ENCODE results near the gene FRMD3.
A peak's percentile ranks its signal among the peaks of the same experiment; 100 is the strongest.
"Not testable (repeated sequence)": the region's sequence is repeated elsewhere in the genome, so short reads cannot be mapped to it uniquely, and the experiment has no call there.

The FRMD3 gene

GRCh38 chr9:83384214-83384613 is 154.0 kb downstream of the FRMD3 start:
- peak; percentile 74 for DNase-seq

DNA sequence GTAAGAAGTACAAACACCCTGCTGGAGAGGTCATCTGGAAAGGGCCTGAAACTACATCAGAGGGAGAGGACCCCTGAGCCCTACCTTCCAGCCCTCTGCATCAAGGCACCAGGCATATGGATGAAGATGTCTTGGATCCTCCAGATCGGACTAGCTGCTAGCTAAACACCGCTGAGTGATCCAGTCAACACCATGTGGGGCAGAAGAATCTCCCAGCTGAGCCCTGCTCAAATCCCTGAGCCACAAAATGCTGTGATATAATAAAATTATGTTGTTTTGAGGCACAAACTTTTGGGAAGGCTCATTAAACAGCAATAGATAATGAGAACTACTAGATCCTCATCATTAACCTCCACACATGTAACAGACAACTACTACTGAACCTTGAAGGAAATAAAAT is 155.2 kb downstream of the FRMD3 start:
- no peak for DNase-seq

DNA sequence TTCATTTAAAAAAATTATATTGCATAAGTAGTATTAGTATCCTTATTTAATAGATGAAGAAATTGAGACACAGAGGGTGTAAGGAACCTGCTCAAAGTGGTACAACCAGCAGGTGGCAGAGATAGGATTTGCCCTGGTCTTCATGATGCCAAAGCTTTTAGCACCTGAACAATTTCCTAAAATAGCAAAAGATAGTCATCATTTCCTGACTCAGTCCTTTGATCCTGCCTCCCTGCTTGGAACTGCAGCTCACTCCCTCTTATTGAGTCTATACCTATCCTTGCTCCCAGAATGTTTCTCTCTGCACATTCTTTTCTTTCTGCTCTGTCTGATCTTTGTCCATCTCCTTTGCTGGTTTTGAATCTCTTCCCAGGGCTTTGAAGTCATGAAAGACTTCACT is 155.8 kb downstream of the FRMD3 start:
- no peak for DNase-seq

- peak; percentile 8 for DNase-seq
Measured at GRCh38 chr9:83379045-83379444, 159.2 kb downstream of the FRMD3 start.

- DNase-seq: no peak
Measured at GRCh38 chr9:83372957-83373356, 165.2 kb downstream of the FRMD3 start.

GRCh38 chr9:83367326-83367725 is 170.9 kb downstream of the FRMD3 start:
- DNase-seq: no peak

- DNase-seq: no peak
Measured at GRCh38 chr9:83362341-83362995, 175.7 kb downstream of the FRMD3 start.

- no peak for DNase-seq
Measured at GRCh38 chr9:83359039-83359438, 179.2 kb downstream of the FRMD3 start.

GRCh38 chr9:83358493-83358892 is 179.7 kb downstream of the FRMD3 start:
- not testable (repeated sequence) for DNase-seq

DNA sequence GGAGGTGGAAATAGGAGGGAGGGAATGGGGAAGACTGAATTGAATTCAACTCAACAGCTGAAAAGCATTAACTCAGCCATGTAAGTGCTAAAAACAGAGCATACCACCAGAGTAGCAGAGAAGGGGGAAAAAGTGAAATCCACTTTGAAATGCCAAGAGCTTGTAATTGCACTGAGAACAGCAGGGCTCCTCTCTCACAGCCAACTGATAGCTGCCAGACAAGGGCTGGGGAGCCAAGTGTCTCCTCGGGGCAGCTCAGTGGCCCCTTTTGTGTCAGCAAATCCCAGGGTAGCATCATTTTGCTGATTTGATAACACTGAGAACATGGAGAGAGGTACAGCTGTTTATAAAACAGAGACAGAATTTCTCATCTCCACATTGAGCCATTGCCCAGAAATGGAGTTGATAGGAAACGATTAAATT is 182.5 kb downstream of the FRMD3 start:
- no peak for DNase-seq

GRCh38 chr9:83355024-83355444 is 183.2 kb downstream of the FRMD3 start:
- DNase-seq: no peak

- no peak for DNase-seq
Measured at GRCh38 chr9:83349031-83349430, 189.2 kb downstream of the FRMD3 start.

DNA sequence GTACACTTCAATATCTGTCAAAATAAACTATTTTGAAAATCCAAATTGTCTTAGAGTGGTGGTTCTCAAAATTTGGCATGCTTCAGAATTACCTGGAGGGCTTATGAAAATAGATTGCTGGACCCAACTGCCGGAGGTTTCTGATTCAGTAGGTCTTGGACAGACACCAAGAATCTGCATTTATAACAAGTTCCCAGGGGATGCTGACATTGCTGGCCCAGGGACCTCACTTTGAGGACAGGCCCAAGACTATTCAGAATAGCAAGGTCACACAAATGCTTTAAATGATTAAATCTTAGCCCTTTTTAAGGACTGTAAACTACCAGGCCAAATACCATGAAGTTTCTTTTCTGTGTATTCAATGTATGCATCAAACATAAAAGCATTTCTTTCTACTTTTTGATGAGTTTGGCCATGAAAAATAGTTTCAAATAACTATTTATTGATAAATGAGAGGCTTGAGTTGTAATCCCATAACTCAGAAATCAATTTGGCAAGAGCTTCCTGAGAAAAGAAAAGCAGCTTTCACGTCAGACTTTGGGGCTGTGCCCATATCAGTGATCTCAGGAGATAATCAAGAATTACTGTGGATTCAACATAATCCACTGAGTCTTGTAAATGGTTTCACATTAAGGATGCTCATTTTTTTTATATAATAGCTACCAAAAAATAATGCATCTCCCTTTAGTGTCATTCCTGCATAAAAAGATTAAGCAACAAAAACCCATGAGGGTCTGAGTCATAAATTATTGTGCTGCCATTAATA is 191.4 kb downstream of the FRMD3 start:
- no peak for DNase-seq

- DNase-seq: no peak
Measured at GRCh38 chr9:83343366-83343999, 194.7 kb downstream of the FRMD3 start.

GRCh38 chr9:83342731-83343130 is 195.5 kb downstream of the FRMD3 start:
- DNase-seq: no peak

DNA sequence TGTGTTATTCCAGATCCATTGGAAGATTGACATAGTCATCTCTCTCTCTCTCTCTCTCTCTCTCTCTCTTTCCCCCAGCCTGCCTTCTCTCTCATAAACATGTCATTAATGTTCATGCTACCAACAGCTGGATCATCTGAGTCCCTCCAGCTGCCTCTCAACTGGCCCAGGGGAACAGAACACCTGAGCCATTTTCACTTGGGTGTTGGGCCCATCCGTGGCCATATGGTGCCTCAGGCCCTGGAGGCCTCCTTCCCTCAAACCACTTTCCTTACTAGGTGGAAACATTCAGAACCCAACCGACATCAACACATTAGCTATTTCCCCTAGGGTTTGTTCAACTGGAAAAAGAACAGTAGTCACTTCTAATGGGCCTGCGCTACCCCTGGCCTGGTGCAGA is 196.2 kb downstream of the FRMD3 start:
- DNase-seq: no peak

DNA sequence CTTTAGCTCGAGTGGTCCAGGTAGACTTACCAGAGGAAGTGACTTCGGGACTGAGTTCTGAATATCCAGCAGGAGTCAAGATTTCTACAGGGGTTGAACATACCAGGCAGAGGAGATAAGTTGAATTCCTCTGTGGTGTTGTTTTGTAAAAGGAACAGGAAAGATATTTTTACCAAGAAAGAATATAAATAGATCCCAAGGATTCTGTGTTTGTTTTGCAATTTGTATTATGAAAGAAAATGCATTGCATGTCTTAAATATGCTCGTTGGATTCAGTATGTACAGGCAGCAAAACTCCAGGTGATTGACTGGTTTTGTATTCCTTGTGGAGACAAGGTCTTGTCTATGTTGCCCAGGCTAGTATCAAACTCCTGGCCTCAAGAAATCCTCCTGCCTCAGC is 197.8 kb downstream of the FRMD3 start:
- DNase-seq: no peak

- no peak for DNase-seq
Measured at GRCh38 chr9:83339435-83339834, 198.8 kb downstream of the FRMD3 start.

DNA sequence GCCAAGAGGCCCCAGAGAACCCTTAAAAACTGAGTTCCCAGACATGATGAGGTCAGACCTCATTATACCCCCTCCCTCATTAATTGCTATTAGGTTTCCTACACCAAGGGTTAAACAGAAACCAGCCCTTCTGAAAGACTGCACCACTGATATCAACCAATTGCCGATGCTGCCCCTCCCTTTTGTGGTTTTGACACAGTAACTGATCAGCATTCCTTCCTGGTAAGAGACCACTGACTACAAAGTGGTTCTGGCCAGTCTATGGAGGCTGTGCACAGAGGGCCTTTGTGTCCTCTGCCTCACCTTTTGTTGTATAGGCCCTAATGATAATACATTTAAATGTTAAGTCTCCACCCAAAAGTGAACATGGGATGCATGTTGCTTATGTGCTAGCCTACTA is 201.5 kb downstream of the FRMD3 start:
- no peak for DNase-seq

GRCh38 chr9:83334320-83334719 is 203.9 kb downstream of the FRMD3 start:
- DNase-seq: peak; percentile 56

DNA sequence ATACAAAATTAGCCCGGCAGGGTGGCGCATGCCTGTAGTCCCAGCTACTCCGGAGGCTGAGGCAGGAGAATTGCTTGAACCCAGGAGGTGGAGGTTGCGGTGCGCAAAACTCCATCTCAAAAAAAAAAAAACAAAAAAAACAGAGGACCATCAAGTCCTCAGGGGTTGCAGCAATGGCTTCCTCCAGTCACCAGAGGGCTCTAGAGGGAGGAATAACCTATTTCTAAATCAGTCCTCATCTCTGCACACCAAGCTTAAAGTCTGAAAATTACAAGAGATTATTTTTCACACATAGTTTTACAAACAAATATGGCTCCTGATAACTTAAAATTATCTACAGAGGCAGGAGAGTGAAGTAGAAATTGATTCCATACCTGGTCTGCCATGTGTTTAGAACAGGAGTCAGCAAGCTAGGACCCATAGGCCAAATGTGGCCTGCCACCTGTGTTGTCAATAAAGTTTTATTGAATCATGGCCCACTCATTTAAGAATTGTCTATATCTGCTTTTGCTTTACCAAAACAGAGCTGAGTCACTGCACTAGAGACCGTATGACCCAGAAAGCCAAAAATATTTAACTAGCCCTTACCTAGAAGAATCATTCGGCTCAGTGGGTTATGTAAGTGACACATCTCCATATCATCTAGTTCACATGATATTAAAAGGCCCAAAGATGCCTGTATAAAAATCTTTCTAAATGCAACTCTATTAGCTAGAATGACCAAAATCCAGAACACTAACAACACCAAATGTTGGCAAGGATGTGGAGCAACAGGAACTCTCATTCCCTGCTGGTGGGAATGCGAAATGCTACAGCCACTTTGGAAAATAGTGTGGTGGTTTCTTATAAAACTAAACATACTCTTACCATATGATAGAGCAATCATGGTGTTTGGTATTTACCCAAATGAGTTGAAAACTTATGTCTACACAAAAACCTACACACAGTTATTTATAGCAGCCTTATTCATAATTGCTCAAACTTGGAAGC is 207.7 kb downstream of the FRMD3 start:
- DNase-seq: no peak

DNA sequence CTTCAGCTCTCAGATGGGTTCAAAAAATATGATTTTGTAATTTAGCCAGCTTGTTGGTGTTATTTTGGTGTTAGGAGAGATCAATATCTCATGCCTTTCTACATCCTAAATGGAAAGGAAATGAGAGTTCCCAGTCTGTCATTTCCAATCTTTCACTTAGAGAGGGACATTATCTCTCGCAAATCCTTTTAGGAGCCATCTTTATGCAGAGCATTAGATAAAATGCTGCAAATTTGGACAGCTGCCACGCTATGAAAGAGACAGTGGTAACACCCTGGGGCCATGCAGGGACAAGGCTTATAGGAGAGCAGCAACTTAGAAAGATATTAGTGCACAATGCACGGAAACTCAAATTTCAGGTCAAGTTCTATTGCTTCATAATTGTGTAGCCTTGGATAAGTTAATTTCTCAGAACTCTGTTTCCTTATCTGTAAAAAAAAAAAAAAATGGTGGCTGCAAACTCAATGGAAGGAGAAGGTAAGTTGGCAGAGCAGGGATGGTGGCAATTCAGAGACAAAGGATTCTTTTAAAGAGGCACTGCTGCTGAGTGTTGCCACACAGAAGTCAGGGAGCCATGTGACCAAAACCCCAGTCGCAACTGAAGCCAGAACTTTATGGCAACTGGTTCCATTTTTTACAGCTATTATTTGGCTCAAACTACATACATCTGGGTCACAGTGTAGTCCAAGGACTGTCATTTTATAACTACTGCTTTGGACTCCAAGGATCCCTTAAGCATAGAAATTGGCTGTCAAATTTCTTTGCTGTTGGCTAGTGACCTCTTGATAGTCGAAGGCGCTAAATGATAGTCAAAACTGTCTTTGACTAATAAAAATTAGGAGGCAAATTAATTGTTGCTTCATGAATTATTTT is 210.2 kb downstream of the FRMD3 start:
- peak; percentile 49 for DNase-seq
